Measurements from ENCODE around the gene SMIM30. TPM values are rescaled to one million over a fixed set of nuclear protein-coding genes. Genes with fewer than 3 reads are reported as not detected.

Gene SMIM30
- total RNA-seq, 4 donors from 2014 or later = 7.2 to 41.3 (median 12.1) TPM

DNA sequence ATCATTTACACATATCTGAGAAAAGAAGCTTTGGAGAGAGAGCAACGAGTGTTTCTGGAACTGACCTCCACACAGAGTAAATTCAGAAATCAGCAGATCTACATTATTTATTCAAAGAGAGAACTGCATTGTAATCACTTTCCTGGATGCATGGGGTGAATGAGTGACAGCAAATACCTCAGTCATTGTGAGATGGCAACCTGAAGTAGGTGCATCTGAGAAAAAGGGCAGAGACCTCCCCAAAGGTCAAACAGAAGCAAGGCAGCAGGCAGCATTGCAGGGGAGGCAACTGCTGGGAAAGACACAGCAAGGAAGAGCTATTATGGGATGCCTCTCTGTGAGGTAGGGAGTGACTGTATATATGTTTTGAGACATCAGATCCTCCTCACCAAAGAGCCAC lies 26.5 kb upstream of the SMIM30 start:
- no peaks in the 10 kb centered on the region for H3K27me3 ChIP-seq
- no peaks in the 10 kb centered on the region for H3K4me1 ChIP-seq
- TF ChIP-seq, protein P1, sequence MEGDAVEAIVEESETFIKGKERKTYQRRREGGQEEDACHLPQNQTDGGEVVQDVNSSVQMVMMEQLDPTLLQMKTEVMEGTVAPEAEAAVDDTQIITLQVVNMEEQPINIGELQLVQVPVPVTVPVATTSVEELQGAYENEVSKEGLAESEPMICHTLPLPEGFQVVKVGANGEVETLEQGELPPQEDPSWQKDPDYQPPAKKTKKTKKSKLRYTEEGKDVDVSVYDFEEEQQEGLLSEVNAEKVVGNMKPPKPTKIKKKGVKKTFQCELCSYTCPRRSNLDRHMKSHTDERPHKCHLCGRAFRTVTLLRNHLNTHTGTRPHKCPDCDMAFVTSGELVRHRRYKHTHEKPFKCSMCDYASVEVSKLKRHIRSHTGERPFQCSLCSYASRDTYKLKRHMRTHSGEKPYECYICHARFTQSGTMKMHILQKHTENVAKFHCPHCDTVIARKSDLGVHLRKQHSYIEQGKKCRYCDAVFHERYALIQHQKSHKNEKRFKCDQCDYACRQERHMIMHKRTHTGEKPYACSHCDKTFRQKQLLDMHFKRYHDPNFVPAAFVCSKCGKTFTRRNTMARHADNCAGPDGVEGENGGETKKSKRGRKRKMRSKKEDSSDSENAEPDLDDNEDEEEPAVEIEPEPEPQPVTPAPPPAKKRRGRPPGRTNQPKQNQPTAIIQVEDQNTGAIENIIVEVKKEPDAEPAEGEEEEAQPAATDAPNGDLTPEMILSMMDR (IDR thresholded peaks at IDR 0.05) = no peak
- TF ChIP-seq POLR2A (IDR thresholded peaks at IDR 0.05) = no peak
- no peak for DNase-seq
- H3K4me3 ChIP-seq = no peak overlapping the region
- no peak overlapping the region for H3K27ac ChIP-seq
- no peaks in the 10 kb centered on the region for H3K9me3 ChIP-seq
- H3K36me3 ChIP-seq = no peaks in the 10 kb centered on the region

DNA sequence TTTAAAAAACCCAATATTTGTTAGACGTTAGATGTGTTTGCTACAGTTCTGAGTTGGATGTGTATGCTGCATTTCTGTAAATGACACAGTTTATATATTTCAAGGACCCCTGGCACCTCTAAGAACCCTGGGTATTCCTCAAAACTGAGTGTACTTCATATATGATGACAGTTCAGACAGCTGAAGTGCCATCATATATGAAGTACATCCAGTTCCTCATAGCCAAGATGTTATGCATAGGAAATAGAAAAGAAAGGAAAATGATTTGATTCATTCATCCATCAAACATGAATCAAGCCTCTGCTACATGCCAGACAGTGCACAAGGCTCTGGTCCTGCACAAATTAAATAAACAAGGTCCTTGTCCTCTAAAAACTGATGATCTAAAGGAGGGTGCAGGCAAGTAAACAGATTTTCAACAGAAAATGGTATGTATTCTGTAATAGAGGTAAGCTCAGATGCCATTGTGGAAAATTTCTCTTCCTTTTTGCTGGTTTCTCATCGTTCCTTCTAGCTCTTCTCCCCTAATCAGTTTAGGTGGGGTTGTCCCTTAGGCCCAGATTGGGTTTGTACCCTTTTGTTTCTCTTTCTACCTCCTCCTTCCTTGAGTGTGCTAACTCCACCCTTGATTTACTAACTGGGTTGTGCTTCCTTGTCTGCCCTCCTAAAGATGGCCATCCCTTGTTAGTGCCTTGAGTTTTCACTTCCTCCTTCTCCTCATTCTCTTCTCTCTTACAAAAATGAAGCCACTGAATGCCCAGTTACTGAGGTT lies 25.3 kb upstream of the SMIM30 start:
- no peak for TF ChIP-seq POLR2A (IDR thresholded peaks at IDR 0.05)
- TF ChIP-seq, protein P1 (IDR thresholded peaks at IDR 0.05) = no peak
- no peak for DNase-seq
- Histone ChIP-seq H3K9me3 (no peaks in the 10 kb centered on the region), H3K36me3 (no peaks in the 10 kb centered on the region), H3K4me3 (no peak overlapping the region), H3K27ac (no peak overlapping the region), H3K27me3 (no peaks in the 10 kb centered on the region), H3K4me1 (no peaks in the 10 kb centered on the region)

DNA sequence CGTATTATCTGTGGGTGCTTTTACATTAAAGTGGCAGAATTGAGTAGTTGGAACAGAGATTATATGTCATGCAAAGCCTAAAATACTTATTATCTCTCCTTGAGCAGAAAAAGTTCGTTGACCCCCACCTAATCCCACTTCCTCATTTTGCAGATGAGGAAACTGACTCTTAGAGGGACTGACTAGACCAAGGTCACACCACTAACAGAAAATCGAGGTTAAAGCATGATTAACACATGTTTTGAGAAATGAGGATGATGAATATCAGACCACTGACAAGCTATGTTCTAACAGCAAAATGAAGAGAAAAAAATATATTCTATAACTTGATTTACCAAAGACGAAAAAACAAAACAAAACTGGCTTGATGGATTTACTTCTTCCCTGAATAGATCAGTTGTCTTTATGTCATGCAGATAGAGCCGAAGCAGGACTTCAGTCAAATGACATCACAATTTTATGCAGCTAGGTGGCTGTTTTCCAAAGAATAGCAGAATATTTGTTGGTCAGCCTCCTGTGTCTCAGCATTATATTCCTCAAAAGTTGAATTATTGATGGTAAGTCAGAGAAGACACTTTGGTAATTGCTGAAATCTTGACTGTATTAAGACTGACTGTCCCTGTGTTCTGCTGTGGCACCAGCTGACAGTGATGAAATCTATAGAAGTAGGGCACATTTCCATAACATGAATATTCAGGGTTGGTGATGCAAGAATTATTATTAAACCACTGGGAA lies 24.2 kb upstream of the SMIM30 start:
- Histone ChIP-seq H3K36me3 (no peaks in the 10 kb centered on the region), H3K4me3 (no peak overlapping the region), H3K27me3 (no peaks in the 10 kb centered on the region), H3K9me3 (no peaks in the 10 kb centered on the region), H3K4me1 (no peaks in the 10 kb centered on the region), H3K27ac (no peak overlapping the region)
- DNase-seq = no peak
- no peak for TF ChIP-seq POLR2A (IDR thresholded peaks at IDR 0.05)
- TF ChIP-seq, protein P1 (IDR thresholded peaks at IDR 0.05) = no peak

DNA sequence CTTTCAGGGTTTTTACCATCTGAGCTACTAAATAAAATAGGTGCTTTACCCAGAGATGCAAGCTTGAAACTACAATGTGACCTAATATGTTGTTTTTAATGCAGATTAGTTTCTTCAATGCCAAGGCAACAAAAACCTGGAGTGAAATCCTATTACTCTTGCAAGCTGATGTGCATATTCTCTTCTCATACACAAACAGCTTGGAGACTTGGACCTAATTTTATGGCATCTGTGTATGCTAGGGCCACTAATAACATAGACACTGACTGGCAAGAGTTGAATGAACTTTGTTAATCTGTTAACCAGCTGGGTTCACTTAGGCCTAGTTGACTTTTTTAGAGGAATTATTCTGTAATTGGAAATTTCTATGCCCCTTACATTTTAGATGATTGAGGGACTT lies 23.4 kb upstream of the SMIM30 start:
- Histone ChIP-seq H3K9me3 (no peaks in the 10 kb centered on the region), H3K27ac (no peak overlapping the region), H3K4me1 (no peaks in the 10 kb centered on the region), H3K4me3 (no peak overlapping the region), H3K27me3 (no peaks in the 10 kb centered on the region), H3K36me3 (no peaks in the 10 kb centered on the region)
- TF ChIP-seq, protein P1 (IDR thresholded peaks at IDR 0.05) = no peak
- no peak for TF ChIP-seq POLR2A (IDR thresholded peaks at IDR 0.05)
- no peak for DNase-seq

DNA sequence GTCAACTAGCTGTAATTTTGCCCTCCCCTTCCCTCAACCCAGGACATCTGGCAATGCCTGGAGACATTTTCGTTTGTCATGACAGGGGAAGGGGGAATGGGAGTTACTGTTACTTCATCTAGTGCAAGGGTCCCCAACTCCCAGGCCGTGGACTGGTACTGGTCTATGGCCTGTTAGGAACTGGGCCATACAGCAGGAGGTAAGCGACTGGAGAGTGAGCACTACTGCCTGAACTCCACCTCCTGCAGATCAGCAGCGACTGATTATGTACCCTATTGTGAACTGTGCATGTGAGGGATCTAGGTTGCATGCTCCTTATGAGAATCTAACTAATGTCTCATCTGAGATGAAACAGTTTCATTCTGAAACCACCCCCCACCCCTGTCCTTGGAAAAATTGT lies 22.6 kb upstream of the SMIM30 start:
- Histone ChIP-seq H3K4me3 (no peak overlapping the region), H3K4me1 (no peaks in the 10 kb centered on the region), H3K27me3 (no peaks in the 10 kb centered on the region), H3K9me3 (no peaks in the 10 kb centered on the region), H3K36me3 (no peaks in the 10 kb centered on the region), H3K27ac (no peak overlapping the region)
- TF ChIP-seq POLR2A (IDR thresholded peaks at IDR 0.05) = no peak
- TF ChIP-seq, protein P1 (IDR thresholded peaks at IDR 0.05) = no peak
- DNase-seq = no peak

Data from Peyer's patch (tissue), 4 donors.